IPS-11a (cell line): Measurements from ENCODE around the gene MAX.
"Not testable (repeated sequence)": the region's sequence is repeated elsewhere in the genome, so short reads cannot be mapped to it uniquely, and the experiment has no call there.

ENCODE experiments used
- H3K4me3 ChIP-seq: one replicate; pipeline ENCODE4 v1.5.1; 2013; ENCODE audit warnings: low read depth, low read length, control low read depth

The MAX gene

DNA sequence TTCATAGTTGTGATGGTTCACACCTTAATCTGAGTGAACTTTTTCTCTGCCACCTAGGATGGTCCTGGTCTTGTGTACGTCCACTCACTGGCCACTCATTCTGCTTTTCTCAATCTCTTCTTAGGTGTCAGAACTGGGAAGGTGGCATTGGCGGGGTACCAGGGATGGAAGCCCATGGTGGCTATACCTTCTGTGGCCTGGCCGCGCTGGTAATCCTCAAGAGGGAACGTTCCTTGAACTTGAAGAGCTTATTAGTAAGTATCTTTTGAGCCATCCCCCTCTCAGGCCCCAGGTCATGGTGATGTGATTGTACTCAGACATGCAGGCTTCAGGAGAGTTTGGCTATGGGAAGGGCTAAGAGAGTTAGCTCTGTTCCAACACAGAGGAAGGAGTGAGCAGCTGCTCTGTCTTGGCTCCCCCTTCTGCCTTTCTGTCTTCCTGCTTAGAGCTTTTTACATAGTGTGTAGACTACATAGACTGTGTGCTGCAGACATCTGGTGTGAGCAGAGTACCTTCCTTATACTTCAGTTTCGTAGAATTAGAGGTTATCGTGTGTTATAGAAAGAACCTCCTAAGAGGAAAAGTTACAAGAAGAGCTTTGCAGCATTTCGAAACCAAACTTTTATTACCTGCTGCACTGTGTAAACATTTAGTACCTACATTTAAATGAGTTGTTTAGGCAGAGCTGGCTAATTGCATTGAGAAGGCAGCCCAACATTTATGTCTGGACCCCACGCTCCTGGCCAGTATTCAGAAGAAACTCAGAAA lies 61.5 kb downstream of the MAX start:
- no peak overlapping the region for H3K4me3 ChIP-seq

GRCh38 chr14:65038966-65039365 lies 63.4 kb downstream of the MAX start:
- no peak overlapping the region for H3K4me3 ChIP-seq

DNA sequence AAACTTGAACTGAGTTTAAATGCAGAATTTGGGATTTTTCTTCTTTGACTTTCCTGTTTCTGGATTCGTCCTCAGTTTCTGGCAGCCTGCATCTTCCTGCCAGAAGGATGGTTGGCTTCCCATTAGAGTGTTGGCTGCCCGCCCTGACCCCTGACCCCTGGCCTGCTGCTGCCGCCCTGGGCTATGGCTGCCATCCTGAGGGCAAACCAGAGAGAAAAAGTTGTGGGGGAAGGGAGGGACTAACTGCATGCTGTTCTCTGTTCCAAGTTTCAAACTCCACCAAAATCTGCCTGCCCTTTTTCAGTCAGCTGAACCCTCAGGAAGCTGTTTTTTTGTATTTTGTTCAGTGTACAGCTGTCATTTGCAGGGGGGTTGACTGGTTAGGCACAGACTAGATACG lies 67.3 kb downstream of the MAX start:
- no peak overlapping the region for H3K4me3 ChIP-seq

GRCh38 chr14:65034021-65034420 lies 68.3 kb downstream of the MAX start:
- no peak overlapping the region for H3K4me3 ChIP-seq

GRCh38 chr14:65033181-65033580 lies 69.1 kb downstream of the MAX start:
- no peak overlapping the region for H3K4me3 ChIP-seq

DNA sequence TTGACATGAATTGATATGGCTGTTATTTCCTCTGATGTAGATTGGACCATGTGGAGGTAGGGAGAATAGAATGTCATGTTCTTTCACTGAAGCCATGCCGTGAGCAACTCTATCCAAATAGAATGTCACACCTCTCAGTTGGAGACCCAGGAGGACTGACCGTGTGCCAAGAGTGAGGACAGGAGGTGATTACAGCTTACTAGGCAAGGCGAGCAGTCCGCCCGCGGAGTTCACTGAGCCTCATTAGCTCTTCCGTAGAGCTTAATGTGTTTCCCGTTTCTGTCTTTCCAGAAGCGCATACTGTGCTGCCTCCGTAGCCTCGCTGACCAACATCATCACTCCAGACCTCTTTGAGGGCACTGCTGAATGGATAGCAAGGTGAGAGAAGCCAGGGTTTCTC lies 70.0 kb downstream of the MAX start:
- H3K4me3 ChIP-seq, result no peak overlapping the region

DNA sequence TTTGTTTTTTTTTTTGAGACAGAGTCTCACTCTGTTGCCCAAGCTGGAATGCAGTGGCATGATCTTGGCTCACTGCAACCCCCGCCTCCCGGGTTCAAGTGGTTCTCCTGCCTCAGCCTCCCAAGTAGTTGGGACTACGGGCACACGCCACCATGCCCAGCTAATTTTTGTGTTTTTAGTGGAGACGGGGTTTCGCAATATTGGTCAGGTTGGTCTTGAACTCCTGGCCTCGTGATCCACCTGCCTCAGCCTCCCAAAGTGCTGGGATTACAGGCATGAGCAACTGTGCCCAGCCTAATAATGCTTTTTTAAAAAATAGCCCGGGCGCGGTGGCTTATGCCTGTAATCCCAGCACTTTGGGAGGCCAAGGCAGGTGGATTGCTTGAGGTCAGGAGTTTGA lies 71.0 kb downstream of the MAX start:
- H3K4me3 ChIP-seq, result not testable (repeated sequence)

GRCh38 chr14:65028937-65029336 lies 73.4 kb downstream of the MAX start:
- no peak overlapping the region for H3K4me3 ChIP-seq

GRCh38 chr14:65027127-65027799 lies 75.1 kb downstream of the MAX start:
- H3K4me3 ChIP-seq, result no peak overlapping the region

DNA sequence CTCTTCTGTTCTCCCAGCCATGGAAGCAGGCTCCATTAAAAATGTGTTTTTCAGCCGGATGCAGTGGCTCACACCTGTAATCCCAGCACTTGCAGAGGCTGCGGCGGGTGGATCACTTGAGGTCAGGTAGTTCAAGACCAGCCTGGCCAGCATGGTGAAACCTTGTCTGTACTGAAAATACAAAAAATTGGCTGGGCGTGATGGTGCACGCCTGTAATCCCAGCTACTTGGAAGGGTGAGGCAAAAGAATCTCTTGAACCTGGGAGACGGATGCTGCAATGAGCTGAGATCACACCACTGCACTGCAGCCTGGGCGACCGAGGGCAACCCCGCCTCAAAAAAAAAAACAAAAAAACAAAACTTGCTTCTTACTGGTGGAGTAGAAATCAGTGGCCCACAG lies 75.8 kb downstream of the MAX start:
- H3K4me3 ChIP-seq, result no peak overlapping the region

DNA sequence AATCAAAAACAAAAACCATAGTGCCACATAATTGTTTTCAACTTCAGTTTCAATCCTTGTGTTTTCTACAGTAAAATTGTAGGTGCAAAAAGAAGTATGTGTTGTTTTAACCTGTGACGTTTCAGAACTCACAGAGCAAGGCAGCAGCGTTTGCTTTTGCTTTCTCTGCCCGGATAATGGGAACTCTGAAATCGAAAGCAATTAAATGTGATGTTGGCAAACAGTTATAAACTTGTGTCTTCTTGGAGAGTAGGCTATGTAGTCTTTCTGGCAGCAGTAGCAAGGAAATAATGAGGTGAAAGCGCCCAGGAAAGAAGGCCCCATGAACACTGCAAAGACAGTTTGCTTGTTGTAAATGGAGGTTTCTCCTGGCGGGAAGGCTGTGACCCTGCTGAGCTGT lies 76.5 kb downstream of the MAX start:
- no peak overlapping the region for H3K4me3 ChIP-seq
